PC-3 (cell line): Measurements from ENCODE around the gene TWIST2.

Experiments used
- CTCF ChIP-seq: fragments of 300-600 bp; sonication (generic); conservative IDR thresholded peaks from 2 replicates; pipeline ENCODE4 v1.5.1; 2017; ENCODE audit warnings: antibody characterized with exemption, low read depth, mild to moderate bottlenecking, low read length
- EZH2 ChIP-seq: fragments of 300-600 bp; sonication (generic); IDR thresholded peaks from one replicate; pipeline ENCODE4 v1.6.1; 2017; ENCODE audit warnings: antibody characterized with exemption, mild to moderate bottlenecking, low read length; ENCODE audit not compliant: unreplicated experiment

GRCh38 chr2:238814815-238815214, 33.1 kb upstream of the TWIST2 start:
- no peak for TF ChIP-seq CTCF
- no peak for TF ChIP-seq EZH2
